HG03097 (cell line): Measurements from ENCODE around the gene FTO.

Experiments
- ATAC-seq: cut with Tn5 transposase; IDR thresholded peaks from one replicate; pipeline ENCODE4 v1.9.1; 2021; ENCODE audit not compliant: unreplicated experiment, low FRiP score

FTO gene

GRCh38 chr16:54102888-54103866 lies 399.2 kb downstream of the FTO start:
- no peak for ATAC-seq

DNA sequence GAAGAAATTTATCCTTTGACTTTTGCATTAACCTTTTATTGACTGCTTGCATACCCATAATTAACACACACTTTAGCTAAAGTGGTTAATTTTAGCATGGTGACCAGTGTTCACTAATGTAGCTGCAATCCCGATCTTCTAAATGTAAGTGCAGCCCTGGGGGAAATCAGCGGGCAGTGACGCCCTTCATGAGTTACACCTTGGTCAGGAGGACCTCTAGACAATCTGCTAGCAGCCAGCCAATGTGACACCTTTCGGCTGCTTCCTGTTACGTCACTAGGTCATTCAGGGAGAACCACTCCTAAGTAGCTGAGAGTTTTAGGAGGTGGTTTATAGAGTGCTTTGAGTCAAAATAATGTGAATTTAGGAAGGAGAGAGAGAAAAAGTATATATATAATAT lies 402.1 kb downstream of the FTO start:
- no peak for ATAC-seq

GRCh38 chr16:54107583-54108202 lies 403.7 kb downstream of the FTO start:
- ATAC-seq: no peak

DNA sequence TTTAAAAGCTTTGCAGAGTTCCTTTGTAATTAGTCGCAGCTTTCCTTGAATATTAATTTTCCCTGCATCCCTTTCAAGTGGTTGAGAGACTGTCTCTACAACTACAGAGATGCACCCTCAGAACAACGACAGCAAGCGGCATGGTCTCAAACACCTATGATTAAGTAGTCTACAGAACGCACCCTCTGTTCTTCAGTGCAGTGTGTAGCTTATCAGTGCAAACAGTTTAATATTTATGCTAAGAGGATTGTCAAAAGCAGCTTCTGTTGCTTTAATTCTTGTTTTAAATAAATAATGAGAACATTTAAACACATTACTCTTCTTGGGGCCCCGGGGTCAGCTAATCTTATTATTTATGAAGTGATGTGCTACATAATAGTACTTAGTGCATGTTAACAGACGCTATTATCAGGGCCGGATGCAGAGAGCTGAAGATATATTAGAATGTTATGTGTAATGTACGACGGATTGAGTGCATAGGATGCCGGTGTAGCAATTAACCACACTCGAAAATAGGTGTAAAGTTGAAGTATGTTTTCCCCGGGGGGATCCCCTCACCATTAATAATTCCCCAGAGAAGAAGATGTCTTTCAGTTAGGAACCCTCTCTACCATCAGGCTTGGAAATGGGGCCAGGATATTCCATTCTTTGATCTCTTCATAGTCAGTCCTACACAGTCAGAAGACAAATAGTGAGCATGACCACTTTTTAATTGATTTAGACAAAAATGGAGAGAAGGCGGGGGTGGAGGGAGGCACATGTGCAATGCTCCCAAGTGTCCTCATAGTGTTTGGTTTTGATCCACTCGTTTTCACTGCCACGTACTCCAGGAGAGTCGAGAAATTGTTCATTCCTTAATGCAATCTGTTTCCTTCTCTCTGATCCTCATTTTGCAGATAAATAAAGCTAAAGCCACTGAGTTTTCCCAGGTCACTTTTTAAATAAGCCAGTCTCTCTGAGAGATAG lies 406.3 kb downstream of the FTO start:
- ATAC-seq: no peak

GRCh38 chr16:54112451-54113206 lies 408.7 kb downstream of the FTO start:
- ATAC-seq: no peak

DNA sequence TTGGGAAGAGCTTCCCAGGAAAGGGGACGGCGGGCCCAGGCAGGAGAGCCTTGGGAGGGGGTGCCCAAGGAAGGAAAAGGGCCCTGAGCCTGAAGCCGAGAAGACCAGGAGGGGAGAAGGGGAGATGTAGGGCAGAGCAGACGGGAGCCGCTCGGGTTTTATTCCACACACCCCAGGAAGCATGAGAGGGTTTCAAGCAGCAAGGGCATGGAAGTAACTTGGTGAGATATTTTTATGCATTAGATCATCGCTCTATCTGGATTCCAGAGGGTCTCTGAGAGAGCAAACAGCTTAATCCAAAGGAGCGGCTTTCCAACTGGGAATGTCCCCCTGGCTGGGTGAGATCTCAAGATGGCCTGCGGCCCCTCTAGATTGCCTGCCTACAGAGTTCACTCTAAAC lies 411.6 kb downstream of the FTO start:
- no peak for ATAC-seq

DNA sequence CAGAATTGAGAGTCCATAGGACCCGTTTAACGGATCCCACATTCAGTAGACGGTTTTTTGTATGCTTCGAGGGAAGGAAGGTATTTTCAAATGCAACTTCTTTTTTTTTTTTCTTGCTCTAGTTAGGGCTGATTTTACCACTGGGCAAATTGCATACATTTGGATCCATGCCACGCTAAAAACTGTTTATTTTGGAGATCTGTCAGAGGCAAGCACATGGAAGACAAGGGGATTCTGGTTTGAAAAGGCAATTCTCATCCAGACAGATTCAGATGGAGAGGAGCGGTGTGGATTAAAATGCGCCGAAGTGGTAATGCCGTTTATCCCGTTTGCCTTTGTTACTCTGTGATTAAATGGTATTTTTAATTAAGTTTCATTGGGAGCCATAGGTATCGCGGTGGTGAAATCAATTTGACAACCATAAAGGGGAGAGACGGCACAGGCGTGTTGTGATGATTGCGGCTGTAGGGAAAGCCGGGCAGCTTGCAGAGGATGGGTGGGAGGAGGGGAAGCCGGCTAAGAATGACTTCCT lies 412.2 kb downstream of the FTO start:
- ATAC-seq: no peak

GRCh38 chr16:54118846-54119245 lies 414.9 kb downstream of the FTO start:
- ATAC-seq: no peak

DNA sequence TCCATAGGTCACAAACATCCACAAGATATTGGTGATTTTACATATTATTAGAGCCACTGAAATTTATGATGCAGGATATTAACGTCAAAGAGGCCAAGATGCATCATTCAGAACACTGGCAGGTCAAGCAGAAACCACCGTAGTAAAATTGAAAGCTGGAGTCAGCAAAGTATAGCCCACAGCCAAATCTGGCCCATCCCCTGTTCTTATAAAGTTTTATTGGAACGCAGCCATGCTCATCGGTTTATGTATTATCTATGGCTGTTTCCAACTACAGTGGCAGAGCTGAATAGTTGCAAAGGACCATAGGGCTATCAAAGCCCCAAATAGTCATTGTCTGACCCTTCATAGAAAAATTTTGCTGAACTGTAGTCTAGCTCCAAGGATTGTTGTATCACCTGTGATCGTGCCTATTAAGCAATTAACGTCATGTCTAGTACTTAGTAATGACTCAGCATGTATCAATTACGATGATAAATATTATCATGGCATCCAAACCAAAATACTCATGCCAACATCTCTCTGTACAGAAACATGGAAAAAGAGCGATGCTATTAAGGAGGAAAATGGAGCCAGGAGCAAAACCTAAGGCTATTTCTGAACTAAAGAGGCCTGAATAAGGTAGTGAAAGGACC lies 417.0 kb downstream of the FTO start:
- no peak for ATAC-seq

GRCh38 chr16:54121539-54122295 lies 417.8 kb downstream of the FTO start:
- ATAC-seq: no peak

DNA sequence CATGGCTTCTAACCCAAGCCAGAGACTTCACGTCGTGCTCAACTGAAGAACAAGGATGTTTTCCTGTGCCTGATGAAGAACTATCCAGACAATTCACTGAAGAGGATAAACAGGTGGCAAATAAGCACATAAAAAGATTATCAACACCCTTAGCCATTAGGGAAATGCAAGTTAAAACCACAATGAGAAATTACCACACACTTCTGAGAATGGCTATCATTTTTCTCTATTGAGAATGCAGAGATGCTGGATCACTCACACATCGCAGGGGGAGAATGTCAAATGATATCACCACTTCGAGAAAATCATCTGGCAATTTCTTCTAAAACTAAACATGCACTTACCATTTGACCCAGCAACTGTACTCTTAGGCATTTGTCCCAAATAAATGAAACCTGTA lies 419.8 kb downstream of the FTO start:
- no peak for ATAC-seq

DNA sequence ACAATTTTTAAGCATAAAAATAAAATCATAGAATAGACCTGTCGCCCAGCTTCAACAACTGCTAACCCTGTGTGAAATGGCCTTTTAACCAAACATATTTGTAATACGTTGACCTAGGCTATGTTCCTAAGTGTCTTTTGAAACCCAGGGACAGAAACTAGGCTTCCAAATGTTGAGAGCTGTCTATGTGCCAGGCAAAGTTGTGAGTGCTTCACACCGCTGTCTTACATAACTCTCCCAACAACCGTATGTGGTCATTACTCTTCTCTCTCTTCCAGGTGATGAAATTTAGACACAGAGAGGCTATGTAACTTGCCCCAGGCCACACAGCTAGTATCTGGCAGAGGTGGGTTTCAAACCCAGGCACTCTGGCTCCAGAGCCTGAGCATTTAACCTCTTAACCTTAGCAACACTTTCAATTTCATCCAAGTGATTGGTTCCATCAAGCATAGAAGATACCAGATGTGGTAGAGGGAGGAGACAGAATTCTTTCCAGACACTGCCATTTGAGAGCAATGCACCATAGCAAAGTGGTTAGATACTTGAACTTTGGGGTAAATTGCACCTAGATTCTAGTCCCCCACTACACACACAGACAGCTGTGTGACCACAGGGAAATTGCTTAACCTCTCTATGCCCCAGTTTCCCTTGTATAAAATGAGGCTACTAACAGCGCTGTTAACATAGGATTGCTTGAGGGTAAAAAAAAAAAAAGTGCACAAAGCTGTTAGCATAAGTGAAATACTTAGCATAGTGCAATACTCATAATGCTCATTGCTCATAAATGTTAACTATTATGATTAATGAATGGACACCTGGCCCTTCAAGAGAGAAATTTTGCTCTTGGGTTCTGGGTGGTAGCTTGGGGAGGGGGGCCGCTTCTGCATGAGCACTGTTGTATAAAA lies 422.0 kb downstream of the FTO start:
- no peak for ATAC-seq

- no peak for ATAC-seq
These were observed 423.0 kb downstream of the FTO start for GRCh38 chr16:54126907-54127306.

DNA sequence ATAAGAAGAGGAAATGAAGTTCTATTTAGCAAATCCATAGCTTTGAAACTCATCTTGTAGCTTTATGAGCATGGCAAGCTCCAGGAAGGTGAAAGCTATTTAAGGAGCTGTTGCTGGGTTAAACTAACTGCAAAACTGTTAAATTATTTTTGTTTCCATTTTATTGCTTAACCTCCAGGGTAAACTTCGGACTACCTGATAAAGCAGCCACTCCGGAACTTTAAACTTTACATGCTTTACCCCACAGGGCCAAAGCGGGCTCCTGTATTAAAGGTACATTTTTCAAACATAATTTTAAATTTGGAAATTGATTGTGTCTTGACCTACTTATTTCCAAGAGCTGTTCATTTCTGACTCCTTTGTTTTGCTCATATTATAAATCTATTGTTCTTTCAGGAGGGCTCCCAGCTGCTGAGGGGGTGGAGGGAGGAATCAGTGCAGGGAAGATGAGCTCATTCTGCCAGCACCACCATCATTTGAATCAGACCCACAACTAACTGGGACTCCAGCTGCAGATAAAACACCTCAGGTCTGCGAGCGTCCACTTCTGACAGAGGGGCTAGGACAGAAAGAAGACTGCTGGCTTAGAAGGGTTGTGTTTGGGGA lies 424.8 kb downstream of the FTO start:
- ATAC-seq: no peak

GRCh38 chr16:54129810-54130209 lies 425.9 kb downstream of the FTO start:
- ATAC-seq: no peak

- ATAC-seq: no peak
These were observed 431.7 kb downstream of the FTO start for GRCh38 chr16:54135361-54136275.
